Measurements from ENCODE around the gene CBLIF.
"Not testable (repeated sequence)": the region's sequence is repeated elsewhere in the genome, so short reads cannot be mapped to it uniquely, and the experiment has no call there.

Gene CBLIF

DNA sequence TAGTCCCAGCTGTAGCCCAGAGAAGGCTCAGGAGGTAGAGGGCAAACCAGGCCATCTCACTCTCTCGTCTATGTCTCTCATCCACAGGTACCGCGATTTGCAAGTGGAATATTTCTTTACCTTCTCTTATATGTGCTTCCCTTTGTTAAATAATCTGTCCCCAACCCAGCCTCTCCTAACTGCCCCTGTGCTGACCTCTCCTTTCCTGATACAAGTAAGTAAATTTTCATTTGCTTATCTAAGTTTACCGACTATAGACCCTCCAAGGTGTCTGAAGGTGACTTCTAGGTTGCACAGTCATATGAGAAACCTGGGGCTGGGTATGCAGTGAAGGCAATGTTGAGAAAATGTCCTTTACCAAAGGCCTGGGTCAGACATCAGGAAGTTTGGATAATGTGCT lies at the start of gene CBLIF:
Gene CBLIF, minus strand, starts transcription at position 101 of the 400 bp plus-strand sequence. Its CDS starts 46 bp downstream, at position 55.
- no peak for DNase-seq

DNA sequence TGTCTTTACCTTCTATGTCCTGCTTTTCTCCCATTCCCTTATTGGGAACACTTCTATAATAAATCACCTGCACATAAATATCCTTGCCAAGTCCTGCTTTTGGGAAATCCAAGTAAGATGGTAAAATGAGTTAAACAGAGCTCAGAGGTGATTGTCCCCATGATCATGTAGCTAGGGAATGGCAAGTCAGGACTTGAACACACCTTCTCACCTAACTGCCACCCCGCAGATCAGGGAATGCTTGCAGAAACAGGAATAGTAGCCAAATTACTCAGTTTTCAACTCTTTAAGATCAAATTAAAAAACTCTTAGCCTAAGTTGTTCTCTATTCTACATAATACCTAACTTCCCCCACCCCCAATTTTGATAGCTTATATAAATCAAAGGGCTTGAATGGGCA lies 49.3 kb upstream of the CBLIF start:
- DNase-seq, result no peak

DNA sequence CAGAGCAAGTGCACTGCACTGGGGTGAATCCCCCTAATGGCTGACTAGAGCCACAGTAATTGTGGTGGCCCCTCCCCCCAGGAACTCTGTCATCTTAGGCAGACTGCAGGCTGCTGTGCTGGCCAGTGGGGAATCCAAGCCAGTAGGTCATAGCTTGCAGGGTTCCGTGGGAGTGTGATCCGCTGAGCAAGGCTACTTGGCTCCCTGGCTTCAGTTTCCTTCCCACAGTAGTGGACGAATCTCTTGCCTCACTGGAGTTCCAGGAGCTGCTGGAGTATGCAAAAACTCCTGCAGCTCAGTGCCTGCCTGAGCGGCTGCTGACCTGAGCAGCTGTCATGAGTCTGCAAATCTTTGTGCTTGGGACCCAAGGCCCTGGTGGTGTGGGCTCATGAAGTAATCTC lies 46.5 kb upstream of the CBLIF start:
- no peak for DNase-seq

DNA sequence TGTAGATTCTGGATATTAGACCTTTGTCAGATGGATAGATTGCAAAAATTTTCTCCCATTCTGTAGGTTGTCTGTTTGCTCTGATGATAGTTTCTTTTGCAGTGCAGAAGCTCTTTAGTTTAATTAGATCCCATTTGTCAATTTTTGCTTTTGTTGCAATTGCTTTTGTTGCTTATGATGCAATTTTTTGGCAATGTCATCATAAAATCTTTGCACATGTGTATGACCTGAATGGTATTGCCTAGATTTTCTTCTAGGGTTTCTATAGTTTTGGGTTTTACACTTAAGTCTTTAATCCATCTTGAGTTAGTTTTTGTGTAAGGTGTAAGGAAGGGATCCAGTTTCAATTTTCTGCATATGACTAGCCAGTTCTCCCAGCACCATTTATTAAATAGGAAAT lies 41.9 kb upstream of the CBLIF start:
- DNase-seq, result not testable (repeated sequence)

DNA sequence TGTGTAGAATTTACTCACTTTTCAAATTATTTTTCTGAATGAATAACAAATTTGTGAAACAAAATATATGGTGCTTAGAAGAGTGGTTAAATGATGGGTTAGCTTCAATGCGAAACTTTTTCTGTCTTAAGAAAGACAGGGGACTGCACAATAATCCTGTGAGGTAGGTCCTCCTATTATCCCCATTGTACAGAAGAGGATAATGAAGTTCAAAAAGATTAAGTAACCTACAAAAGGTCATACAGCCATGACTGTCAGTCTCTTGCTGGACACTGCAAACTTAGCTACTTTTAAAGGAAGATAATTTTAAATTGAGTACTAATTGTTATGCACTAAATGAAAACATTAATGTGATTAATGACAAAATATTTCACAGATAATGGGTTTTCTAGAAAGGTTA lies 38.3 kb upstream of the CBLIF start:
- no peak for DNase-seq

DNA sequence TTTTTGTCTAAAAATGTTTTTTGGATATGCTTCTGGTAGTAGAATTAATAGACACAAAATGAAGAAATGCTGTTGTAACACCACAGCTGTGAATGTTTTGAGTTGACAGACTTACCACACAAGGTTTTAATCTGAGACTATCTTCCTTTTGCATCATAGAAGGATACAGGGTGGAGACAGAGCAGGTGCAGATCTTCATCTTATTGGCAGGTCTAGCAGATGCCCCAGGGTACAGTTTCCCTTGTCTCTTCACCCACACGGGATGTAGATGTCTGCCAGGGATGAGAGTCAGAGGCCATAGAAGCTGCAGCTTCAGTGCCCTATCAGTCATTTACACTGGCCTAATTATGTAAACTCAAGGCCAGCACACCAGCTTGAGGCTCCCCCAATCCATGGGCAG lies 34.3 kb upstream of the CBLIF start:
- DNase-seq, result no peak

DNA sequence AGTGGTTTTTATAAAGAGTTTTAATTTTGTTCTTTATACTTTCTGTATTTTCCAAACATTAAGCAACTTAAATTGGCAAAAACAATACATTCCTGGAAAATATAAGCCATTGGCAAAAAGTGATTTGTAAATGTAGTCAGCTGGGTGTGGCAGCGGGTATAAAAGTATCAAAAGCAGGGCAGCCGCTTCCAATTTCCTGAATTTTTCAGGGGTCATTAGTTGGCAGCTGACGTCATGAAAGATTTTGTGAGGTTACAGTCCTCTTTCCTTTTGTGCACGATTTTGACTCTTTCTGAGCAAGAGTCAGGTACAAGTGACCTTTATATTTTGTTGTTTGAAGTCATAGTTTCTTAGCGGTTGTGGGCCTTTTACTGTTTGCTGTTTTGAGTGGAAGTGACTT lies 33.3 kb upstream of the CBLIF start, which contains the start of gene OOSP3:
Gene OOSP3, plus strand, starts transcription at position 208 of the 400 bp plus-strand sequence. Its CDS starts 27 bp downstream, at position 235.
- DNase-seq, result no peak

DNA sequence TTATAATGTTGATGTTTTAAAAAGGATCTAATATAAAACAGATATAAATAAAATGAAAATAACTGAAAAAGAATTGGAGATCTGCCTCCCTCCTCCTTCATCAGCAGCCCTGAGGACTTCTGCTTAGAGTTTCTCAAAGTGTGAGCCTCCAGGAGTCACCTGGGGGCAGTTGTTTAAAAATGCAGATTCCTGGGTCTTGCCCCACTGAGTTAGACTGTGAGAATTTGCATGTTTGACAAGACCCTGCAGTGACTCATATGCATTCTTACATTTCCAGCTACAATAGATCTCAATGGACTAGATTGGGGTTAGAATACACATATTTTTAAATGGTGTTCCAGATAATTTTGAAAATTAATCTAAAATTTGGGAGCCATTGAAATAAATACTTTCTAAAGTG lies 32.5 kb upstream of the CBLIF start:
- no peak for DNase-seq

DNA sequence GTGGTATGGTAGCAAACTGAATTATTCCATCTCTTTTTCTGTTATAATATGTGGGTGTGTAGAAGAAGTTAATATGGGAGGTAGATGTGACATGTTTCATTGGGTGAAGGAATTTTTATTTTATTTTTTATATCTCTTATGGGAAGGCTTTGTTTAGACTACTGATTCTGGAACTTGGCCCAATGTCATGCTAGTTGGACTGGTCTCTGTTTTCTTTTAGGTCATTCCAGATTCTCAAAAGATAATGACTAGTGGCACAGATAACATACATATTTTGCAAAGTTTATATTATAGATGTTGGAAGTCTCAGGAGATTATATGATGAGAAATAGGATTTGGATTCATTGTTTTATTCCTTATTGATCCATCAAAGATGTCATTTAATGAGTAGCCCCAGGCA lies 32.0 kb upstream of the CBLIF start:
- DNase-seq, result no peak

DNA sequence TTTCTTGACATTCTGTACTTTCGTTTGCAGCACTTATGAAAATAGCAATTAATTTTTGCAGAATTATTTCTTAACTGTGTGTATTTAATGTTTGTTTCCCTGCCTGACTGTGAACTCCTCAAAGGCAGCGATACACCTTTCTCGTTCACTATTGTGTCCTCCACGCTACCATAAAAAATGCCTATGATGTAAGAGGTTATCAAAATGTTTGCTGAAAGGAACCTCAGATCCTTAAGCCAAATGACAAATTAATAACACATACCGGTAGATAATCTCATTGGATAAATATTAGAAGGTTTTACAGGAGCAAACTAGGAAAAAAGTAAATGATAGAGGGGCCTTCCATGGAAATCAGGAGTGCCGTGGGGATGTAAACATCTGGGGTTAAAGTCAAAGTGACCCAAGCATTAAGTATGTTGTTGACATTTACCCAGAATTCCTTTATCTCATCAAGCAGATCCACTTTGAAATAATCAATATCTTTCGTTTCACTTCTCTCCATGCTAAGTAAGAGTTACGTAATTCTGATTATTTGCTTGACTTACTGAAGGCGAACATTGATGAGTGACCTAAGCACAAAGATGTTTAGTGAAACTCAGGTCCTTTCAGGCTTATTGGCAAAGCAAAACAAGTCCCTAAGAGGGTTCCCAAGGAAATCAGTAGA lies 30.7 kb upstream of the CBLIF start:
- no peak for DNase-seq

DNA sequence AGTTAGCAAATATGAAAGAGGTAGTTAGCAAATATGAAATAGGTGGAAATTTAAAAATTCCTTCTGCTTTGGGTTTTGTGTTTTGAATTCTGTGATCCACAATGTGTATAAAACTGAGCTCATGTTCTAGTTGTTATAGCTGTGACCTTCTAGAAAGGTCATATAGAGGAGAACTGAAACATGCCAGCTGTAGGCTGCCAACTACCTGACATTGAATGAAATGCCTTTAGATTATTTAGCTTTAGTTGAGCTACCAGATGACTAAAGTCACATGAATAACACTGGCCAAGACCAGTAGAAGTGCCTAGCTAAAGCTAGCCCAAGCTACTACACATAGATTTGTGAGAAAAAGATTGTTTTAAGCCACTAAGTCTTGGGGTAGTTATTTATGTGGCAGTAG lies 26.8 kb upstream of the CBLIF start:
- DNase-seq, result no peak

DNA sequence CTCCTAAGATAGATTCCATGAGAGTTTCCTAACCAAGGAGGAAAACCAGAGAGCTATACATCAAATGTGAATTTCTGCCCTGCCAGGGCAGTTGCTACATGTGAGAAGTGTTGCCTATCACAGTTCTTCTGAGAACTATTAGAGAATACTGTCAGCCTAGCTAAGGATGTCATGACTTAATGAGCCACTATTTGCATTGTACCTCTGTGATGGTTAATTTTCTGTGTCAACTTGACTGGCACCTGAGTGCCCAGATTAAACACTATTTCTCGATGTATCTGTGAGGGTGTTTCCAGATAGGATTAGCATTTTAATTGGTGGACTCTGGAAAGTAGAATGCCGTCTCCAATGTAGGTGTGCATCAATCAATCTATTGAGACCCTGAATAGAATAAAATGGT lies 22.6 kb upstream of the CBLIF start:
- no peak for DNase-seq

DNA sequence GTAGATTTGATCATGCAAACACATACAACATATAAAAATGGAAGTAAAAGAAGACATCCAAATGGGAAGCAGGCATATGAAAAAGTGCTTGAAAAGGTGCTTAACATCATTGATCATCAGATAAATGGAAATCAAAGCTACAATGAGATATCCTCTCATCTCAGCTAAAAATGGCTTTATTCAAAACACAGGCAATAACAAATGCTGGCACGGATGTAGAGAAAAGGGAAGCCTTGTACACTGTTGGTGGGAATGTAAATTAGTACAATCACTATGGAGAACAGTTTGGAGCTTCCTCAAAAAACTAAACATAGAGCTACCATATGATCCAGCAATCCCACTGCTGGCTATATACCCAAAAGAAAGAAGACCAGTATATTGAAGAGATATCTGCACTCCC lies 21.5 kb upstream of the CBLIF start:
- no peak for DNase-seq

DNA sequence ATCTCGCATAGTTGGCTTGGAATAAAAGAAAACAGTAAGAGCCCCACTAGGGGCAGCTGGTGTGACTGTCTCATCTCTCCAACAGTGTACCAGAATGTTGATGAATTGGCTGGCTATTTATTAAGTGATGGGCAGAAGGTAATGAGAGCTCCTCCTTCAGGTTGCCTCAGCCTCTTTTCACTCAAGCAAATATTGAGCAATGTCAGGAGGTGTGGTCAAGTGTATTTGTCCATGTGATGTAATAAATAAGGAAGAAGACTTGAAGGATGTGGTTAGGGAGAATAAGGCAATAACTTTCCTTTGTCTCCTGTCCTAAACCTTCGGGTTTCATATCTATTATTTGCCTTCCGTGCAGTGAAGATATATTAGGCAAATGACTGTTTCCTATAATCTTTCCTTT lies 21.1 kb upstream of the CBLIF start, which contains the start of gene TCN1:
Gene TCN1, minus strand, starts transcription at position 91 of the 400 bp plus-strand sequence. Its CDS starts 17 bp downstream, at position 74.
- DNase-seq, result no peak

DNA sequence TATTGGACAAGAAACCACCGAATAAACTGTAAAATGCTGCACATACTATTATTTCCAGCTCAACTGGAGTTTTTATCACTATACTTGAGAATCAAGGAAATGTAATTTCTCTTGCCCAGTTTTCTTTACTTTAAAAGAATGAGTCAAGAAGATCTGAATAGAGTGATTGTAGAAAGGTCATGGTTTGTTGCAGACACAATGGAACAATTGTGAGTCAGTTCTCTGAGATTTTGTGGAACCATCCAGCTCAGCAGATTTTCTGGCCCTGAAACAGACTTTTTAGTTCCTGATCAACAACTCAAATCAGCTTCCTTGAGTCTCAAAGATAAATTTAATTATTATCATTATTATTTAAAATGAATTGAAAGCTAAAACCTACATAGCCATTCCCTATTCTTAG lies 19.7 kb upstream of the CBLIF start:
- DNase-seq, result no peak

DNA sequence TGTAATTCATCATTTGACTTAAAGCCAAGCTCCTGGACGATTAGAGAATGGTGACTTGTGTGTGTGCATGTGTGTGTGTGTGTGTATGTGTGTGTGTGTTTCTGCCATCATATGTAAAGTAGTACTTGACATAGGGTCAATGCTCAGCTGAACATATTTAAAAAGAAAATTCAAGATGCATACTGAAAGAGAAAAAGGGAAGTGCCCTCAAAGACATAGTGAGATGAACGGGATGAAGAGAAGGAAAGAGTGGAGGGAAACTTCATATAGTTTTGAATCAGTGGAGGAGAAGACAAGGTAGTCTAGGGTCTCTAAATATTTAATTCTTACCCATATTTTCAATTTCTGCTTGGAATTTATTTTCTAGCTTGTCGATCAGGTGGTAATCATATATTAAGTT lies 17.0 kb upstream of the CBLIF start:
- no peak for DNase-seq

DNA sequence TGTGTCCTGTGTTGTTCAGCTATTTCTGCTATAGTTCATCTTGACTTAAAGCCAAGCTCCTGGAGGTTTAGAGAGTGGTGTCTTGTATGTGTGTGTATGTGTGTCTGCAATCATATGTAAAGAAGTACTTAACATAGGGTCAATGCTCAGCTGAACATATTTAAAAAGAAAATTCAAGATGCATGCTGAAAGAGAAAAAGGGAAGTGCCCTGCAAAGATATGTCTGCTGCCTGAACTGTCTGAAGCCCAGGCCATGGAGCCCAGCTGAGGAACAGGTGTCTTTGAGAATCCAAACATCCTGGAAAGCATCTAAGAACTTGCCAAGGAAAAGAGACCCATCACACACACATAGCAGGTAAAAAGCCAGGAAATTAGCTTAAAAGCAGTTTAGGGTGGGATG lies 14.4 kb upstream of the CBLIF start:
- no peak for DNase-seq

DNA sequence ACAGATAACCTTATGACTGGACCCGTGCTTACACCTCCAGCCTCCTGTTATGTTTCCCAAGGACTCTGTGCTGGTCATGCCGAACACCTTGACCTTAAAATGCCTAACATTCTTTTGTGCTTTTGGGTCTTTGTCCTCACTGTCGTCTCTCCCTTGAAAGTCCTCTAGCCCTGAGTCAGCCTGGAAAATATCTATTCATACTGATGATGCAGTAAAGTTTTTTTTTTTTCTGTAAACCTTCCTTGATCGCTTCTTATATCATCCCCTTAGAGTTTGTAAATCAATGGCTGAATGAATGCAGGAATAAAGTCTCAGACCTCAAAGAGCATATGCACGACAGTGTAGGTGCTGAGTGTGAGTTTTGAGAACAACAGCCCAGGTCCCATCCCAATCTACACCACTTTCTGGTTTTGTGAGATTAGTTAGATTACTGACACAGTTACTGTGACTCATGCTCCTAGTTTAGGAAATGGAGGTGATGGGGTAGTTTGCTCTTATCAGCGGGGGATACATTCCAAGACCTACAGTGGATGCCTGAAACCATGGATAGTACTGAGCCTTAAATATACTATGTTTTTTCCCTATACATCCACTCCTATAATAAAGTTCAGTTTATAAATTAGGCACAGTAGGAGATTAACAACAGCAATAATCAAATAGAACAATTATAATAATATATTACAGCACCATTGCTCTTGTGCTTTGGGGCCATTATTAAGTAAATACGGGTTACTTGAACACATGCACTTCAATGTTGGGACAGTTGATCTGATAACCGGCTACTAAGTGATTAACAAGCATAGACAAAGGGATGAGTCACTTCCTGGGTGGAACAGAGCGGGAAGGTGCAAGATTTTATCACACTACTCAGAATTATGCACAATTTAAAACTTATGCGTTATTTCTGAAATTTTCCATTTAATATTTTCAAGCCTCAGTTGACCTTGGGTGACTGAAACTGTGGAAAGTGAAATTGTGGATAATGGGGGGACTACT lies 12.4 kb upstream of the CBLIF start:
- DNase-seq, result no peak

DNA sequence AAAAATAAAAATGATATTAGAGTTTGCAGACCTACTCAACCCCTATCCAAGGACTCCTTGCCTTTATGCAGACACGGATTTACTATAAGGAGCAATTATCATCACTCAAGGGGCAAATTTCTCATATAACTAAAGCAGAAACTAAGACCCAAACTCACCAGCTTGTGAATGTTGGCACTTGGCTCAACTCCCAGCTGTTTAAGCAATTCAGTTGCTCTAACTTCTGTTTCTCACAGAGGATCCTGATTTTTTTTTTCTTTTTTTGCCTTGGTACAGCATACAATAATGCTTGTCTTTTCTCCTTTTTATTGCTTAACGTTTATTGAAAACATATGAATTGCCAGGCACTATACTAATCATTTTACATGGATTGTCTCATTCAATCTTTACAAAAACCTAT lies 9.6 kb upstream of the CBLIF start:
- no peak for DNase-seq

DNA sequence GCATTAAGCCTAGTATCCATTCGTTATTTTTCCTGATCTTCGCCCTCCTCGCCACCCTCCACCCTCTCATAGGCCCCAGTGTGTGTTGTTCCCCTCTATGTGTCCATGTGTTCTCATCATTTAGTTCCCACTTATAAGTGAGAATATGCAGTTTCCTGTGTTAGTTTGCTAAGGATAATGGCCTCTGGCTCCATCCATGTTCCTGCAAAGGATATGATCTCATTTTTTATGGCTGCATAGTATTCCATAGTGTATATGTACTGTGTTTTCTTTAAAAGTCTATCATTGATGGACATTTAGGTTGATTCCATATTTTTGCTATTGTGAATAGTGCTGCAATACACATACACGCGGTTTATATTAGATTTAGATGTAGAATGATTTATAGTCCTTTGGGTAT lies 6.1 kb upstream of the CBLIF start:
- not testable (repeated sequence) for DNase-seq

DNA sequence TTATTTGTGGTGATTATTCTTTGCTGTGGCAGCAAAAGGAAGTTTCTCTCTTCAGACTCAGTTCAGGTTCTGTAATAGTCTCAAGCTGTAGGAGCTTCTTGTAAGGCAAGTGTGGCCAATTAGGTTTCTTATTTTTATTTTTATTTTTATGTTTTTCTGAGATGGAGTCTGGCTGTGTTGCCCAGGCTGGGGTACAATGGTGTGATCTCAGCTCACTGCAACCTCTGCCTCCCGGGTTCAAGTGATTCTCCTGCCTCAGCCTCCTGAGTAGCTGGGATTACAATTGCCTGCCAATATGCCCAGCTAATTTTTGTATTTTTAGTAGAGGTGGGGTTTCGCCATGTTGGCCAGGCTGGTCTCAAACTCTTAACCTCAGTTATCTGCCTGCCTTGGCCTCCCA lies 4.3 kb upstream of the CBLIF start:
- not testable (repeated sequence) for DNase-seq

DNA sequence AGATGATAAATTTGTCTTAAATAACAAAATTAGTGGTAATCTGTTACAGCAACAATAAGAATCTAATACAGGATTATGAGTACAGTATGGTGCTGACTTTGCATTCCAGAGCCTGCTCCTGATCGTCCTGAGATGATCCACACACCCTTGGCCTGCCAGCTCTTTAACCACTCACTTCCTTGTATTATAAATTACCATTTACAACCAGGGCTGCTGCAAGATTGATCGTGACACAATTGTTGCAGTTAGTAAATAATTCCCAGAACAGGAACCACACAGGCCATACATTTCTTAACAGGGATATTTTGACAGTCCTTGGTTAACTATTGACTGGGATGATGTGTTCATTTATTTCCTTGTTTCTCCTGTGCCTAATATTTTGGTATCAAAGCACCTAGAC lies 3.8 kb upstream of the CBLIF start:
- no peak for DNase-seq

DNA sequence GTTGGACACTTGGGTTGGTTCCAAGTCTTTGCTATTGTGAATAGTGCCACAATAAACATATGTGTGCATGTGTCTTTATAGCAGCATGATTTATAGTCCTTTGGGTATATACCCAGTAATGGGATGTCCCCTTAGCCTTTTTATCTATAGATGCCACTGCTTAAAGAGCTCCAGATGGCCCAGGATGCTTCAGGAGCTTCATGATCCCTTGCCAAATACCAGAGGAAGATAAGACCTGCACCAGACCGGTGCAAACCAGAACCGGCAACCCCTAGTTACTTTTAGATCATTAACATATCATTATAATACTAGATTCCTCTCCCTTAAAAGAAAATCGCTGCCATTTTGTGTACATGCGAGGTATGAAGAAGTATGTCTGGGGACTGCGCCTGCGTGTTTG lies 3.1 kb upstream of the CBLIF start:
- DNase-seq, result not testable (repeated sequence)

DNA sequence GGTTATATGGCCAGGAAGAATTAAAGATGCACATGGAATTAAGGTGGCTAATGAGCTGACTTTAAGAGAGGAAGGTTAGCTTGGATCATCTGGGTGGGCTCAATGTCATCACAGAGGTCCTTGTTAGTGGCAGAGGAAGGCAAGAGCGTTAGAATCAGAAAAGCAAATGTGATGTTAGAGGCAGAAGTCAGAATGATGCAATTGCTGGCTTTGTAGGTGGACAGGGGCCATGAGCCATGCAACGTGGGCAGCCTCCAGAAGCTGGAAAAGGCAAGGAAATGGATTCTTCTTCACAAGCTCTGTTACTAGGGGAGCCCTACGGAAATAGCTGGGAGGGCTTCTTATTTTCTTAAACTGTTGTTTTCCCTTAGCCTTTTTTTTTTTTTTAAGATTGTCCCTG lies 2.3 kb upstream of the CBLIF start:
- no peak for DNase-seq
